Activated naive CD8-positive, alpha-beta T cell treated with anti-CD3 and anti-CD28 coated beads, Interleukin-2, amount 50 U/mL, for 24 hours (primary cell): ENCODE measurements around the gene SDF4.

Experiments used
- ATAC-seq: fragments of 150-1000 bp; cut with Tn5 transposase; one replicate; pipeline ENCODE4 v1.10.0; 2021
- DNase-seq: peaks from one replicate; pipeline ENCODE4 v3.0.0; 2021
- H3K27ac Mint-ChIP-seq: one replicate; pipeline ENCODE4 v1.8.0; 2021; ENCODE audit warnings: mild to moderate bottlenecking, mixed read lengths
- H3K27me3 Mint-ChIP-seq: one replicate; pipeline ENCODE4 v1.8.0; 2021; ENCODE audit warnings: mixed read lengths
- H3K36me3 Mint-ChIP-seq: one replicate; pipeline ENCODE4 v1.8.0; 2021; ENCODE audit warnings: low read depth, mixed read lengths
- H3K4me1 Mint-ChIP-seq: one replicate; pipeline ENCODE4 v1.8.0; 2021; ENCODE audit warnings: mixed read lengths
- H3K4me3 Mint-ChIP-seq: one replicate; pipeline ENCODE4 v1.8.0; 2021; ENCODE audit warnings: mild to moderate bottlenecking, moderate library complexity, mixed read lengths
- H3K9me3 Mint-ChIP-seq: one replicate; pipeline ENCODE4 v1.8.0; 2021; ENCODE audit warnings: mixed read lengths

Gene SDF4

GRCh38 chr1:1220197-1220596 is 11.6 kb downstream of the SDF4 start:
- Mint-ChIP-seq H3K4me3 (no peak overlapping the region), H3K36me3 (peaks cover 29% of the 10 kb centered on the region), H3K4me1 (peaks cover 31% of the 10 kb centered on the region), H3K9me3 (no peaks in the 10 kb centered on the region), H3K27ac (peak overlapping the region; percentile 12), H3K27me3 (no peaks in the 10 kb centered on the region)
- DNase-seq = no peak
- no peak for ATAC-seq

GRCh38 chr1:1219341-1219740 is 12.5 kb downstream of the SDF4 start:
- DNase-seq (no peak), ATAC-seq (peak; percentile 4)
- Mint-ChIP-seq H3K4me1 (peaks cover 40% of the 10 kb centered on the region), H3K27ac (peak overlapping the region; percentile 67), H3K9me3 (no peaks in the 10 kb centered on the region), H3K36me3 (peaks cover 29% of the 10 kb centered on the region), H3K27me3 (no peaks in the 10 kb centered on the region), H3K4me3 (no peak overlapping the region)

GRCh38 chr1:1218524-1219200 is 13.1 kb downstream of the SDF4 start:
- Mint-ChIP-seq H3K27me3 (no peaks in the 10 kb centered on the region), H3K9me3 (no peaks in the 10 kb centered on the region), H3K4me1 (peaks cover 42% of the 10 kb centered on the region), H3K36me3 (peaks cover 26% of the 10 kb centered on the region), H3K27ac (peak overlapping the region; percentile 67), H3K4me3 (no peak overlapping the region)
- DNase-seq (no peak), ATAC-seq (no peak)

- peaks cover 42% of the 10 kb centered on the region for H3K4me1 Mint-ChIP-seq
- no peak for ATAC-seq
These were observed 13.9 kb downstream of the SDF4 start for GRCh38 chr1:1217621-1218523.

GRCh38 chr1:1216770-1217620 is 14.8 kb downstream of the SDF4 start:
- H3K9me3 Mint-ChIP-seq = no peaks in the 10 kb centered on the region
- H3K27ac Mint-ChIP-seq = peak overlapping the region; percentile 82
- peaks cover 18% of the 10 kb centered on the region for H3K36me3 Mint-ChIP-seq
- H3K4me1 Mint-ChIP-seq = peaks cover 42% of the 10 kb centered on the region
- ATAC-seq (no peak), DNase-seq (peak; percentile 37)
- no peaks in the 10 kb centered on the region for H3K27me3 Mint-ChIP-seq
- H3K4me3 Mint-ChIP-seq = peak overlapping the region; percentile 59

More at GRCh38 chr1:1217621-1218523, 13.9 kb downstream of the SDF4 start:
- Mint-ChIP-seq H3K27me3 (no peaks in the 10 kb centered on the region), H3K27ac (peak overlapping the region; percentile 35), H3K4me3 (no peak overlapping the region), H3K9me3 (no peaks in the 10 kb centered on the region), H3K36me3 (peaks cover 21% of the 10 kb centered on the region)
- peak; percentile 36 for DNase-seq

GRCh38 chr1:1215881-1216605 is 15.8 kb downstream of the SDF4 start:
- Mint-ChIP-seq H3K4me3 (no peak overlapping the region), H3K27me3 (no peaks in the 10 kb centered on the region), H3K27ac (peak overlapping the region; percentile 82), H3K36me3 (peaks cover 17% of the 10 kb centered on the region), H3K4me1 (peaks cover 42% of the 10 kb centered on the region), H3K9me3 (no peaks in the 10 kb centered on the region)
- DNase-seq (no peak), ATAC-seq (no peak)

- ATAC-seq = no peak
- Mint-ChIP-seq H3K36me3 (peaks cover 18% of the 10 kb centered on the region), H3K4me3 (peak overlapping the region; percentile 65)
These were observed 16.6 kb downstream of the SDF4 start for GRCh38 chr1:1215080-1215676.

GRCh38 chr1:1213345-1214265 is 18.2 kb downstream of the SDF4 start, which contains the start of gene TNFRSF4:
TSS of gene TNFRSF4 (minus strand) at chr1:1214153. CDS start at chr1:1214127, 26 bp downstream.
- Mint-ChIP-seq H3K4me3 (peak within 1 kb of the TSS; percentile 65), H3K9me3 (no peaks in the 10 kb centered on the region), H3K27ac (peak within 1 kb of the TSS; percentile 75), H3K4me1 (peaks cover 44% of the 10 kb centered on the region), H3K36me3 (peaks cover 21% of the 10 kb centered on the region), H3K27me3 (no peaks in the 10 kb centered on the region)
- DNase-seq (peak; percentile 54), ATAC-seq (peak; percentile 16)

More at GRCh38 chr1:1215080-1215676, 16.6 kb downstream of the SDF4 start:
- H3K9me3 Mint-ChIP-seq = no peaks in the 10 kb centered on the region
- peak overlapping the region; percentile 67 for H3K27ac Mint-ChIP-seq
- DNase-seq = no peak
- no peaks in the 10 kb centered on the region for H3K27me3 Mint-ChIP-seq
- H3K4me1 Mint-ChIP-seq = peaks cover 42% of the 10 kb centered on the region

- peaks cover 46% of the 10 kb centered on the region for H3K4me1 Mint-ChIP-seq
These were observed 18.9 kb downstream of the SDF4 start for GRCh38 chr1:1212780-1213344.

GRCh38 chr1:1211541-1212441 is 20.0 kb downstream of the SDF4 start:
- no peak for ATAC-seq
- peaks cover 11% of the 10 kb centered on the region for H3K36me3 Mint-ChIP-seq
- no peaks in the 10 kb centered on the region for H3K9me3 Mint-ChIP-seq
- peak overlapping the region; percentile 63 for H3K4me3 Mint-ChIP-seq
- H3K27ac Mint-ChIP-seq = no peak overlapping the region
- peaks cover 2% of the 10 kb centered on the region for H3K27me3 Mint-ChIP-seq
- DNase-seq = no peak
- peaks cover 46% of the 10 kb centered on the region for H3K4me1 Mint-ChIP-seq

More at GRCh38 chr1:1212780-1213344, 18.9 kb downstream of the SDF4 start:
- H3K4me3 Mint-ChIP-seq = peak overlapping the region; percentile 65
- DNase-seq (peak; percentile 69), ATAC-seq (peak; percentile 6)
- H3K27me3 Mint-ChIP-seq = peaks cover 2% of the 10 kb centered on the region
- H3K27ac Mint-ChIP-seq = peak overlapping the region; percentile 75
- H3K9me3 Mint-ChIP-seq = no peaks in the 10 kb centered on the region
- peaks cover 18% of the 10 kb centered on the region for H3K36me3 Mint-ChIP-seq

GRCh38 chr1:1210726-1211540 is 20.9 kb downstream of the SDF4 start:
- peaks cover 7% of the 10 kb centered on the region for H3K36me3 Mint-ChIP-seq
- no peak overlapping the region for H3K27ac Mint-ChIP-seq
- H3K4me1 Mint-ChIP-seq = peaks cover 40% of the 10 kb centered on the region
- H3K27me3 Mint-ChIP-seq = peaks cover 2% of the 10 kb centered on the region
- no peak for ATAC-seq
- H3K9me3 Mint-ChIP-seq = no peaks in the 10 kb centered on the region
- peak overlapping the region; percentile 63 for H3K4me3 Mint-ChIP-seq
- DNase-seq = no peak
